Thyroid gland (tissue), 4 donors: Measurements from ENCODE around the gene NCR3LG1. TPM values are rescaled to one million over a fixed set of nuclear protein-coding genes. Genes with fewer than 3 reads are reported as not detected.

Experiments used
- DNase-seq, 2 donors: peaks; one replicate each; pipeline ENCODE4 v3.0.0-alpha.2; 2019
- H3K27ac ChIP-seq, 3 donors: fragments of 200-600 bp; sonication (generic); 1 replicate in 2 of 3; 2 replicates in 1 of 3; pipeline ENCODE4 v1.5.1; 2016 to 2019; ENCODE audit warnings: mild to moderate bottlenecking in 1 of 3, moderate library complexity in 1 of 3
- H3K27me3 ChIP-seq: fragments of 200-600 bp; sonication (generic); one replicate; pipeline ENCODE4 v1.5.1; 2019
- H3K36me3 ChIP-seq, 2 donors: fragments of 200-600 bp; sonication (generic); one replicate each; pipeline ENCODE4 v1.5.1; 2016 to 2019
- H3K4me1 ChIP-seq, 2 donors: fragments of 200-600 bp; sonication (generic); one replicate each; pipeline ENCODE4 v1.5.1; 2017 to 2019
- H3K4me3 ChIP-seq, 3 donors: fragments of 200-600 bp; sonication (generic); replicated peaks in 1 of 3; 1 replicate in 2 of 3; 2 replicates in 1 of 3; pipeline ENCODE4 v1.5.1; 2016; ENCODE audit warnings: mild to moderate bottlenecking in 1 of 3
- H3K9me3 ChIP-seq: fragments of 200-600 bp; sonication (generic); one replicate; pipeline ENCODE4 v1.5.1; 2017
- CTCF ChIP-seq, 6 experiments: fragments of 200-600 bp in 3 of 6; fragments of 450-650 bp in 3 of 6; sonication (generic) in 3 of 6; IDR thresholded peaks; one replicate each; pipeline ENCODE4 v1.5.1; 2016 to 2019; ENCODE audit warnings: antibody characterized with exemption in 6 of 6, mild to moderate bottlenecking in 2 of 6, inconsistent platforms in 1 of 6, moderate library complexity in 1 of 6
- POLR2A ChIP-seq, 2 donors: fragments of 450-650 bp; IDR thresholded peaks; one replicate each; pipeline ENCODE4 v1.6.1; 2017; ENCODE audit warnings: antibody characterized with exemption in 2 of 2, mild to moderate bottlenecking in 2 of 2, moderate library complexity in 1 of 2
- WGBS, 2 donors: methylation state at CpG; one replicate each; pipeline ENCODE4 v1.1.5; 2017; 5-methylcytosine and 5-hydroxymethylcytosine counted together
- intact Hi-C: fragments of 100-400 bp; cut with DNase I; formaldehyde crosslinking; loops from one replicate; pipeline ENCODE4 v1.15.1; 2023
- total RNA-seq, 4 donors: library from RNA; depleted of rRNA; stranded (reverse); fragments of >200 nt; gene quantifications; one replicate each; pipeline ENCODE4 v1.2.3, GENCODE V29; 2016

The NCR3LG1 gene
- total RNA-seq, 4 donors from 2014 or later: 2.8 to 7.8 (median 7.2) TPM

- Histone ChIP-seq H3K27me3 (no peaks in the 10 kb centered on the region), H3K4me3 (no peak overlapping the region), H3K4me1 (peaks cover 17 to 30% of the 10 kb centered on the region in 2 donors), H3K9me3 (no peaks in the 10 kb centered on the region), H3K36me3 (no peaks in the 10 kb centered on the region), H3K27ac (no peak overlapping the region)
- no peak for DNase-seq
- TF ChIP-seq CTCF (IDR thresholded peaks at IDR 0.05) (no peak), POLR2A (IDR thresholded peaks at IDR 0.05) (no peak)
- WGBS, 2 donors: 96 to 97% methylated on average over 12 to 20 of the region's 20 CpGs
- intact Hi-C loops: no loop called here
Measured at GRCh38 chr11:17387811-17388210, 36.2 kb downstream of the NCR3LG1 start.

GRCh38 chr11:17388609-17389210, 37.1 kb downstream of the NCR3LG1 start, which contains the start of gene KCNJ11:
Gene KCNJ11 (minus strand): TSS chr11:17388659. CDS start chr11:17388091, 568 bp downstream.
- intact Hi-C loops: no loop called here
- WGBS, 2 donors: 4 to 5% methylated on average over 21 to 28 of the region's 53 CpGs
- no peaks in the 10 kb centered on the region for H3K36me3 ChIP-seq
- DNase-seq: peak; percentile 48 to 51
- H3K4me1 ChIP-seq: peaks cover 17 to 30% of the 10 kb centered on the region in 2 donors
- H3K4me3 ChIP-seq: peak within 1 kb of the TSS; percentile 19 to 49 (median 36)
- TF ChIP-seq POLR2A (IDR thresholded peaks at IDR 0.05): no peak
- TF ChIP-seq CTCF (IDR thresholded peaks at IDR 0.05): no peak
- peak within 1 kb of the TSS; percentile 19 to 66 (median 63) for H3K27ac ChIP-seq
- H3K9me3 ChIP-seq: no peaks in the 10 kb centered on the region
- no peaks in the 10 kb centered on the region for H3K27me3 ChIP-seq

GRCh38 chr11:17389211-17389956, 37.8 kb downstream of the NCR3LG1 start:
- TF ChIP-seq CTCF (IDR thresholded peaks at IDR 0.05) (peak in 5 of 6 experiments; percentile 58 to 90 (median 69)), POLR2A (IDR thresholded peaks at IDR 0.05) (peak in 1 of 2 donors; percentile 37)
- WGBS, 2 donors: 4 to 10% methylated on average over 17 to 33 of the region's 55 CpGs
- peak overlapping the region in 1 of 3 donors; percentile 36 for H3K4me3 ChIP-seq
- intact Hi-C loops: no loop called here
- no peaks in the 10 kb centered on the region for H3K27me3 ChIP-seq
- peaks cover 17 to 30% of the 10 kb centered on the region in 2 donors for H3K4me1 ChIP-seq
- no peaks in the 10 kb centered on the region for H3K9me3 ChIP-seq
- H3K27ac ChIP-seq: peak overlapping the region; percentile 19 to 66 (median 63)
- H3K36me3 ChIP-seq: no peaks in the 10 kb centered on the region
- DNase-seq: peak; percentile 95 to 96

- H3K4me1 ChIP-seq: peaks cover 23 to 37% of the 10 kb centered on the region in 2 donors
- H3K4me3 ChIP-seq: no peak overlapping the region
- H3K27ac ChIP-seq: peak overlapping the region; percentile 19 to 66 (median 63)
- no peaks in the 10 kb centered on the region for H3K27me3 ChIP-seq
- WGBS, 2 donors: 54 to 58% methylated on average over 10 of the region's 10 CpGs
- H3K36me3 ChIP-seq: no peaks in the 10 kb centered on the region
- TF ChIP-seq POLR2A (IDR thresholded peaks at IDR 0.05): no peak
- no peak for TF ChIP-seq CTCF (IDR thresholded peaks at IDR 0.05)
- intact Hi-C loops: no loop called here
- DNase-seq: no peak
- no peaks in the 10 kb centered on the region for H3K9me3 ChIP-seq
Measured at GRCh38 chr11:17389957-17390649, 38.5 kb downstream of the NCR3LG1 start.
